Muscle of back (tissue), 13 donors: ENCODE results near the gene MPP7. TPM values are rescaled to one million over a fixed set of nuclear protein-coding genes. Genes with fewer than 3 reads are reported as not detected.
A peak's percentile ranks its signal among the peaks of the same experiment; 100 is the strongest.
"Not testable (repeated sequence)": the region's sequence is repeated elsewhere in the genome, so short reads cannot be mapped to it uniquely, and the experiment has no call there.

Source experiments
- DNase-seq, 3 donors: peaks; one replicate each; pipeline versions ENCODE4 v3.0.0 to v3.0.0-alpha.2; 2013
- long read RNA-seq, 9 donors: transcript quantifications; one replicate each; lab custom pipeline, GENCODE V29; 2026
- polyA plus RNA-seq, 10 donors: library from polyadenylated mRNA; unstranded; fragments of 120-200 nt; gene quantifications; one replicate each; pipeline ENCODE4 v1.2.1, GENCODE V29; 2013; ENCODE audit not compliant: insufficient read length in 10 of 10

The MPP7 gene
- polyA plus RNA-seq: 1 to 10 TPM; 3.2 to 7.3 (median 5.2) TPM
- long read RNA-seq, donor 1: 0 reads
- long read RNA-seq, donor 2: 0 reads
- long read RNA-seq, donor 3: 0 reads
- long read RNA-seq, donor 4: 0 reads
- long read RNA-seq, donor 5: 0 reads
- long read RNA-seq, donor 6: 0 reads
- long read RNA-seq, donor 7: 0 reads
- long read RNA-seq, donor 8: 0 reads
- long read RNA-seq, donor 9: 0 reads

- DNase-seq: peak; percentile 97 to 98 (median 97)
These were observed at the start of gene MPP7 for GRCh38 chr10:28302638-28303488. TSS of gene MPP7 (minus strand) at chr10:28303064. CDS start at chr10:28238604, 64,460 bp downstream.

GRCh38 chr10:28349892-28350291 is 47.0 kb upstream of the MPP7 start:
- no peak for DNase-seq

GRCh38 chr10:28343987-28344895 is 41.4 kb upstream of the MPP7 start:
- DNase-seq: no peak

GRCh38 chr10:28343252-28343651 is 40.4 kb upstream of the MPP7 start:
- DNase-seq: no peak

GRCh38 chr10:28341679-28342078 is 38.8 kb upstream of the MPP7 start:
- not testable (repeated sequence) for DNase-seq

GRCh38 chr10:28332726-28333125 is 29.9 kb upstream of the MPP7 start:
- DNase-seq: no peak

- peak in 1 of 3 donors; percentile 66 for DNase-seq
These were observed 29.0 kb upstream of the MPP7 start for GRCh38 chr10:28331841-28332240.

GRCh38 chr10:28331066-28331465 is 28.2 kb upstream of the MPP7 start:
- no peak for DNase-seq

GRCh38 chr10:28328346-28328745 is 25.5 kb upstream of the MPP7 start:
- no peak for DNase-seq

- DNase-seq: no peak
These were observed 24.6 kb upstream of the MPP7 start for GRCh38 chr10:28327491-28327880.

- DNase-seq: peak; percentile 72 to 79 (median 77)
These were observed 23.9 kb upstream of the MPP7 start for GRCh38 chr10:28326516-28327490.

- DNase-seq: no peak
These were observed 17.9 kb upstream of the MPP7 start for GRCh38 chr10:28320799-28321198.

GRCh38 chr10:28320090-28320489 is 17.2 kb upstream of the MPP7 start:
- DNase-seq: peak in 2 of 3 donors; percentile 30 to 41

- not testable (repeated sequence) for DNase-seq
These were observed 16.2 kb upstream of the MPP7 start for GRCh38 chr10:28319061-28319460.

GRCh38 chr10:28318626-28319025 is 15.8 kb upstream of the MPP7 start:
- DNase-seq: no peak

- DNase-seq: peak in 1 of 3 donors; percentile 18
These were observed 14.9 kb upstream of the MPP7 start for GRCh38 chr10:28317760-28318159.

GRCh38 chr10:28316696-28317095 is 13.8 kb upstream of the MPP7 start:
- DNase-seq: no peak

GRCh38 chr10:28315140-28315539 is 12.3 kb upstream of the MPP7 start:
- no peak for DNase-seq

GRCh38 chr10:28314211-28314610 is 11.3 kb upstream of the MPP7 start:
- DNase-seq: no peak

- no peak for DNase-seq
These were observed 9.7 kb upstream of the MPP7 start for GRCh38 chr10:28312572-28312971.

- DNase-seq: no peak
These were observed 8.2 kb upstream of the MPP7 start for GRCh38 chr10:28311104-28311503.
